Transverse colon (tissue), 4 donors: ENCODE data around the gene IFITM2.

Experiments used
- EP300 ChIP-seq: sonication (generic); formaldehyde crosslinking; IDR thresholded peaks from one replicate; pipeline ENCODE4 v1.6.1; 2017; ENCODE audit warnings: antibody characterized with exemption, low read depth
- POLR2AphosphoS5 ChIP-seq, 3 donors: sonication (generic); formaldehyde crosslinking; IDR thresholded peaks; one replicate each; pipeline ENCODE4 v1.6.1; 2016; ENCODE audit warnings: antibody characterized with exemption in 3 of 3
- TF ChIP-seq, protein P1 (sequence below), 5 experiments: fragments of 200-600 bp in 3 of 5; fragments of 450-650 bp in 2 of 5; sonication (generic) in 3 of 5; IDR thresholded peaks; 1 replicate in 2 of 5; 2 replicates in 3 of 5; pipeline ENCODE4 v1.5.1; 2016 to 2017; ENCODE audit warnings: antibody characterized with exemption in 5 of 5, inconsistent platforms in 3 of 5, mild to moderate bottlenecking in 2 of 5, moderate library complexity in 1 of 5

DNA sequence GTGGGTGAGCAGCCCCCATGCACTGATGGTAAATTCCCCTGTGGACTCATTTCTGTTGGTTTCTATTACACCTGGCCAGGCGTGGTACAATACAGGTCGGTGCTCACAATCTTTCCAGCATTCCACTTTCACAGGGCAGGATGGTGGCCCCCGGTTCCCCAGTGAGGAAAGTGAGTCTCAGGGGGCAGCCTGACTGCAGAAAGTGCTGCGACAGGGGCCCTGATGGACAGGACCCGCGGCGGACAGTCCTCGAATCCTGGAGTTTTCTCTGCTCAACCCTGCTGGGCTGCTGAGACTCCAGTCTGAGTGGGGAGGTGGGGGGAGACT, 21.8 kb upstream of the IFITM2 start:
- TF ChIP-seq, protein P1, sequence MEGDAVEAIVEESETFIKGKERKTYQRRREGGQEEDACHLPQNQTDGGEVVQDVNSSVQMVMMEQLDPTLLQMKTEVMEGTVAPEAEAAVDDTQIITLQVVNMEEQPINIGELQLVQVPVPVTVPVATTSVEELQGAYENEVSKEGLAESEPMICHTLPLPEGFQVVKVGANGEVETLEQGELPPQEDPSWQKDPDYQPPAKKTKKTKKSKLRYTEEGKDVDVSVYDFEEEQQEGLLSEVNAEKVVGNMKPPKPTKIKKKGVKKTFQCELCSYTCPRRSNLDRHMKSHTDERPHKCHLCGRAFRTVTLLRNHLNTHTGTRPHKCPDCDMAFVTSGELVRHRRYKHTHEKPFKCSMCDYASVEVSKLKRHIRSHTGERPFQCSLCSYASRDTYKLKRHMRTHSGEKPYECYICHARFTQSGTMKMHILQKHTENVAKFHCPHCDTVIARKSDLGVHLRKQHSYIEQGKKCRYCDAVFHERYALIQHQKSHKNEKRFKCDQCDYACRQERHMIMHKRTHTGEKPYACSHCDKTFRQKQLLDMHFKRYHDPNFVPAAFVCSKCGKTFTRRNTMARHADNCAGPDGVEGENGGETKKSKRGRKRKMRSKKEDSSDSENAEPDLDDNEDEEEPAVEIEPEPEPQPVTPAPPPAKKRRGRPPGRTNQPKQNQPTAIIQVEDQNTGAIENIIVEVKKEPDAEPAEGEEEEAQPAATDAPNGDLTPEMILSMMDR (IDR thresholded peaks at IDR 0.05): no peak
- TF ChIP-seq POLR2AphosphoS5 (IDR thresholded peaks at IDR 0.05) (no peak), EP300 (no peak)
